ENCODE data around the gene BTBD2. TPM values are rescaled to one million over a fixed set of nuclear protein-coding genes. Genes with fewer than 3 reads are reported as not detected.

Gene BTBD2
- total and polyA plus RNA-seq, 10 of the 15 experiments (the other 5 are each of a cell fraction or from before 2014, with no cell fraction given) = 0.13 to 66.2 (median 10.4) TPM

- TF ChIP-seq REST (IDR thresholded peaks at IDR 0.05; ENCODE audit: low read depth, low read length) (no peak), POLR2A (IDR thresholded peaks at IDR 0.05; ENCODE audit: low read depth, low read length) (peak; percentile 53)
Measured at GRCh38 chr19:2039089-2039958, 23.8 kb upstream of the BTBD2 start (continued).

DNA sequence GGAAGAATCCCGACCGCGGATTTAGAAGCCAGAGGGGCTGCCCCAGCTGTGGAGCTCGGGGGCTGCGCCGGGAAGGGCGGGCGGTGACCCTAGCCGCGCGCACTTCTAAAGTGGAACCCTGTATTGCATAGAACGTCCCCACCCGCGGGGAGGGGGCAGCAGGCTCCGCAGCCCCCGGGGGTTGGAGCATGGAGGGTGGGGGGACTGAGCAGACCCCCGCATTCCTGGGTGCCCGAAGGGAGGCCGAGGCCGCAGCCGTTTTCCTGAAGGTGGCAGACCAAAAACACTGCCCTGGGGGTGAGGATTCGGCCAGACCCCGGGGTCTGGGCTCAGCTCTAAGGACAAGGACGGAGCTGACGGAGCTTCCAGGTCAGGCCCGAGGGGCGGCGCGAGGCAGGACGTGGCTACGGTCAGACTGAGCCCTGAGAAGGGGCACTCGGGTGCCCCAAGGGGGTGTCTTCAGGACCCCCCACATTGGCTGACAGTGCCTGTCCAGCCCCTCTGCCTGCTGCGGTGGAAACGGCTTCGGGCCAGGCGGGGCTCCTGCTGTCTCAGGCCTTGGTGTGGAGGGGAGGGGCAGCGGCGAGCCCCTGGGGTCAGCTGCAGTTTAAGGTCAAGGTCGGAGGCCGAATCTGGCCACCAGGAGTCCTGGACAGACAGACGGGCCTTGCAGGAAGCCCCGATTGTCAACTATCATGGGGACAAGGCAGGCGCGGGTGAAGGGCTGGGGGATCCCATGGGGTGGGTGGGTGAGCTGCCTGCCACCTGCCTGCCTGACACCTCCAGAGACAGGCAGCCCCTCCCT is 23.0 kb upstream of the BTBD2 start:
- FAIRE-seq (no peak), ATAC-seq (no peak), DNase-seq (ENCODE audit: low read depth, low spot score) (no peak)
- SMC1A ChIA-PET (ENCODE audit: uncharacterized antibody, unreplicated experiment) = no interaction called here
- RAD21 ChIA-PET (ENCODE audit: unreplicated experiment) = no interaction called here
- 87% methylated on average over 36 of the region's 44 CpGs for WGBS (ENCODE audit: insufficient coverage, insufficient replicate concordance, low lambda C conversion rate, missing lambda C conversion rate)
- POLR2A ChIA-PET = interaction anchor here (0.5 to 1.1 kb wide), 3 partner anchors 11 to 137 kb away, joined by 3 to 9 read pairs (median 3); no protein-coding TSS in a partner anchor
- H3K4me1 ChIP-seq (ENCODE audit: control insufficient read depth, insufficient read depth, low read length) = peaks cover 30% of the 10 kb centered on the region
- peaks cover 14 to 29% of the 10 kb centered on the region in 2 experiments for H3K36me3 ChIP-seq (ENCODE audit: control insufficient read depth in 2 of 2, insufficient read depth in 2 of 2, low read length in 1 of 2)
- BruUV-seq (replicated peaks) = no TSS peak
- no peaks in the 10 kb centered on the region for H3K27me3 ChIP-seq (replicated peaks in 1 of 2; ENCODE audit: control insufficient read depth in 2 of 2, insufficient read depth in 2 of 2, low read length in 1 of 2)
- H2AFZ ChIP-seq (ENCODE audit: control insufficient read depth, low read depth, low read length) = no peak overlapping the region
- in situ Hi-C loops (cut with MboI) (no loop called here), intact Hi-C loops (cut with micrococcal nuclease; ENCODE audit: unreplicated experiment) (no loop called here)
- H4K20me1 ChIP-seq (ENCODE audit: control insufficient read depth, insufficient read depth) = no peaks in the 10 kb centered on the region
- H3K27ac ChIP-seq (ENCODE audit: control insufficient read depth, insufficient read depth) = no peak overlapping the region
- peaks cover 5% of the 10 kb centered on the region; the same call in 2 of the 3 replicates for H3K9me3 ChIP-seq (replicated peaks; ENCODE audit: control insufficient read depth, insufficient read depth, low read length)
- H3K79me2 ChIP-seq (ENCODE audit: control insufficient read depth, insufficient read depth, low read length) = peaks cover 20% of the 10 kb centered on the region
- no peak overlapping the region for H3K4me3 ChIP-seq
- no peak overlapping the region for H3K4me2 ChIP-seq (ENCODE audit: control insufficient read depth, insufficient read depth)
- CTCF ChIA-PET = no interaction called here
- H3K9ac ChIP-seq (ENCODE audit: control insufficient read depth, insufficient read depth, low read length) = no peak overlapping the region
- TF ChIP-seq NR2F1 (conservative IDR thresholded peaks at IDR 0.05) (0 out of 2 replicates have a peak, but pooled peaks have one; percentile 49), ZNF207 (IDR thresholded peaks at IDR 0.05; ENCODE audit: borderline replicate concordance) (no peak), MEF2B (IDR thresholded peaks at IDR 0.05; ENCODE audit: partially characterized antibody, poor library complexity, severe bottlenecking) (no peak), ATF3 (IDR thresholded peaks at IDR 0.05; ENCODE audit: borderline replicate concordance, extremely low read depth, low read depth, low read length) (no peak), ZNF274 (IDR thresholded peaks at IDR 0.05; ENCODE audit: insufficient read depth, insufficient read length) (no peak), DPF2 (IDR thresholded peaks at IDR 0.05) (no peak), RCOR1 (conservative IDR thresholded peaks at IDR 0.05; ENCODE audit: low read depth, low read length) (no peak), POLR2AphosphoS5 (IDR thresholded peaks at IDR 0.05; ENCODE audit: low read length) (peak; percentile 15), MYC (IDR thresholded peaks at IDR 0.05; ENCODE audit: insufficient read depth, insufficient read length, insufficient replicate concordance, low read length, severe bottlenecking) (no peak), SMARCA5 (IDR thresholded peaks at IDR 0.05) (no peak), SIN3A (IDR thresholded peaks at IDR 0.05; ENCODE audit: low read depth, low read length) (no peak), ZNF217 (IDR thresholded peaks at IDR 0.05) (no peak), NBN (IDR thresholded peaks at IDR 0.05) (no peak), CHD1 (IDR thresholded peaks at IDR 0.05; ENCODE audit: low read depth, low read length) (no peak)
- TF ChIP-seq, protein P1, sequence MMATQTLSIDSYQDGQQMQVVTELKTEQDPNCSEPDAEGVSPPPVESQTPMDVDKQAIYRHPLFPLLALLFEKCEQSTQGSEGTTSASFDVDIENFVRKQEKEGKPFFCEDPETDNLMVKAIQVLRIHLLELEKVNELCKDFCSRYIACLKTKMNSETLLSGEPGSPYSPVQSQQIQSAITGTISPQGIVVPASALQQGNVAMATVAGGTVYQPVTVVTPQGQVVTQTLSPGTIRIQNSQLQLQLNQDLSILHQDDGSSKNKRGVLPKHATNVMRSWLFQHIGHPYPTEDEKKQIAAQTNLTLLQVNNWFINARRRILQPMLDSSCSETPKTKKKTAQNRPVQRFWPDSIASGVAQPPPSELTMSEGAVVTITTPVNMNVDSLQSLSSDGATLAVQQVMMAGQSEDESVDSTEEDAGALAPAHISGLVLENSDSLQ (IDR thresholded peaks at IDR 0.05) = no peak
